Heart right ventricle (tissue), 16 donors: ENCODE results near the gene MYCBP2. TPM values are rescaled to one million over a fixed set of nuclear protein-coding genes. Genes with fewer than 3 reads are reported as not detected.

ENCODE experiments used
- ATAC-seq, 8 donors: fragments of 200-7000 bp; cut with Tn5 transposase; one replicate each; pipeline ENCODE4 v1.9.1; 2020; ENCODE audit warnings: mild to moderate bottlenecking in 8 of 8, moderate library complexity in 8 of 8, moderate number of reproducible peaks in 1 of 8
- DNase-seq, 2 donors: peaks; one replicate each; pipeline ENCODE4 v3.0.0-alpha.2; 2020
- H3K27ac ChIP-seq, 10 donors: fragments of 200-600 bp; sonication (generic) in 2 of 10; one replicate each; pipeline versions ENCODE4 v1.5.0 to v1.8.0; 2020 to 2022; ENCODE audit warnings: mild to moderate bottlenecking in 3 of 10
- H3K27me3 ChIP-seq, 7 donors: fragments of 200-600 bp; one replicate each; pipeline ENCODE4 v1.8.0; 2021 to 2022; ENCODE audit warnings: mild to moderate bottlenecking in 2 of 7
- H3K36me3 ChIP-seq, 9 donors: fragments of 200-600 bp; sonication (generic) in 1 of 9; one replicate each; pipeline versions ENCODE4 v1.5.0 to v1.8.0; 2020 to 2022; ENCODE audit warnings: mild to moderate bottlenecking in 2 of 9
- H3K4me1 ChIP-seq, 9 donors: fragments of 200-600 bp; sonication (generic) in 1 of 9; one replicate each; pipeline versions ENCODE4 v1.5.0 to v1.8.0; 2020 to 2022; ENCODE audit warnings: mild to moderate bottlenecking in 4 of 9
- H3K4me3 ChIP-seq, 10 donors: fragments of 200-600 bp; sonication (generic) in 2 of 10; one replicate each; pipeline versions ENCODE4 v1.5.0 to v1.8.0; 2020 to 2022; ENCODE audit warnings: mild to moderate bottlenecking in 7 of 10, moderate library complexity in 2 of 10
- H3K9me3 ChIP-seq, 11 donors: fragments of 200-600 bp in 10 of 11; sonication (generic) in 2 of 11; one replicate each; pipeline versions ENCODE4 v1.5.0 to v1.8.0; 2013 to 2022; ENCODE audit warnings: mild to moderate bottlenecking in 2 of 11, control low read depth in 1 of 11, moderate library complexity in 1 of 11
- WGBS, 2 donors: extraction: QIAGEN DNeasy Blood & Tissue Kit; methylation state at CpG; one replicate each; pipeline ENCODE4 v1.1.7; 2013; ENCODE audit warnings: inconsistent platforms in 1 of 2; 5-methylcytosine and 5-hydroxymethylcytosine counted together
- intact Hi-C, 10 donors: fragments of 100-400 bp; cut with DNase I; formaldehyde crosslinking; loops; one replicate each; pipeline versions ENCODE4 v1.11.1 to v1.14.2; 2022
- polyA plus RNA-seq, 2 donors: library from polyadenylated mRNA; stranded (reverse); fragments of 200-250 nt; gene quantifications; one replicate each; pipeline ENCODE4 v1.2.3, GENCODE V29; 2013
- total RNA-seq, 10 donors: library from RNA; stranded (reverse); fragmentation: NEBNext Ultra II Directional in 3 of 10; extraction: Animal tissue kit (Norgen Biotek cat#: 25700) in 3 of 10; gene quantifications; one replicate each; pipeline versions ENCODE4 v1.2.1 to v1.2.4, GENCODE V29; 2021 to 2023
- TF ChIP-seq, protein P1 (sequence below), 9 donors: fragments of 200-600 bp; sonication (generic) in 2 of 9; IDR thresholded peaks; one replicate each; pipeline versions ENCODE4 v1.5.0 to v1.8.0; 2021 to 2022; ENCODE audit warnings: antibody characterized with exemption in 9 of 9, mild to moderate bottlenecking in 5 of 9, moderate library complexity in 1 of 9
- donor health status: Arrhythmogenic right ventricular cardiomyopathy.
- donor health status: ischemic (EF 13 %, LVEDD 7.1; RV severe dilation, severe dysfunction).
- donor health status: healthy with polysubstance abuse.
- donor health status: DM: no; HTN: yes; CAD: no.
- donor health status: DM: no; HTN: no; CAD: no.
- donor health status: ischemic (EF 25% LVEDD 6.9; RV normal size, moderate dysfunction).
- donor health status: ischemic (EF 25% LVEDD 5.7; RV mildly dilated, moderate dysfunction).
- donor health status: healthy.
- donor health status: DM: yes; HTN: yes; CAD: no.
- donor health status: Ischemic cardiomyopathy.
- donor health status: ischemic (EF 35%, LVEDD 5.7; RV mildly dilated, moderate dysfunction).
- donor health status: nonischemic (EF 11% LVEDD 7.7; RV severe dilation, severe dysfunction).
- donor health status: DM: yes; HTN: yes; CAD: no.
- donor health status: PGD.
- donor health status: ischemic (EF 29% LVEDD 5.4; RV normal size, mild dysfunction).
- donor health status: nonischemic (EF 23%, LVEDD 6.1; RV moderate dilation, normal function).

The MYCBP2 gene
- total and polyA plus RNA-seq, 12 donors: 18.6 to 70.7 (median 52.4) TPM

DNA sequence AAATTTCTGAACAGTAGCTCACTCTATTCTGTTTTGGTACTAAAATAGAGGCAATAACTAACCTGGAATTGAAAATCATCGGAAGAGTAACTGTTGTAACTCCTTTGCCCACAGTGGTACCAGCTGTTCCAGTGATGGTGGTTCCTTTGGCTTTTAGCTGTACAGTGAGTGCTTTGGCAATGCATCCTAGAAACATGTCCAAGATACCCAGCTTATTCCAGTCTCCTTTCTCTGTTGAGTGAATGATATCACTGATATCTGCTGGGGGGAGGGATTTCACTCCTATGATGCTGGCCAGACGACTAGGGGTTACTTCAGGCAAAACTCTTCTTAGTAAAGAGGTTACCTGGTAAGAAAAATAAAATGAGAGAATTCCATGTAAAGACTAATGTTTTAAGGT, 259.4 kb downstream of the MYCBP2 start:
- 57 to 69% methylated on average over 2 of the region's 2 CpGs for WGBS, 2 donors
- Histone ChIP-seq H3K36me3 (peaks cover 0 to 100% (median 17%) of the 10 kb centered on the region in 9 donors), H3K4me3 (no peak overlapping the region), H3K4me1 (peaks cover 0 to 24% (median 0%) of the 10 kb centered on the region in 9 donors), H3K9me3 (no peaks in the 10 kb centered on the region), H3K27me3 (no peaks in the 10 kb centered on the region), H3K27ac (no peak overlapping the region)
- ATAC-seq: peak in 6 of 8 donors; percentile 59 to 98 (median 77)
- TF ChIP-seq, protein P1, sequence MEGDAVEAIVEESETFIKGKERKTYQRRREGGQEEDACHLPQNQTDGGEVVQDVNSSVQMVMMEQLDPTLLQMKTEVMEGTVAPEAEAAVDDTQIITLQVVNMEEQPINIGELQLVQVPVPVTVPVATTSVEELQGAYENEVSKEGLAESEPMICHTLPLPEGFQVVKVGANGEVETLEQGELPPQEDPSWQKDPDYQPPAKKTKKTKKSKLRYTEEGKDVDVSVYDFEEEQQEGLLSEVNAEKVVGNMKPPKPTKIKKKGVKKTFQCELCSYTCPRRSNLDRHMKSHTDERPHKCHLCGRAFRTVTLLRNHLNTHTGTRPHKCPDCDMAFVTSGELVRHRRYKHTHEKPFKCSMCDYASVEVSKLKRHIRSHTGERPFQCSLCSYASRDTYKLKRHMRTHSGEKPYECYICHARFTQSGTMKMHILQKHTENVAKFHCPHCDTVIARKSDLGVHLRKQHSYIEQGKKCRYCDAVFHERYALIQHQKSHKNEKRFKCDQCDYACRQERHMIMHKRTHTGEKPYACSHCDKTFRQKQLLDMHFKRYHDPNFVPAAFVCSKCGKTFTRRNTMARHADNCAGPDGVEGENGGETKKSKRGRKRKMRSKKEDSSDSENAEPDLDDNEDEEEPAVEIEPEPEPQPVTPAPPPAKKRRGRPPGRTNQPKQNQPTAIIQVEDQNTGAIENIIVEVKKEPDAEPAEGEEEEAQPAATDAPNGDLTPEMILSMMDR (IDR thresholded peaks at IDR 0.05): no peak
- intact Hi-C loops: no loop called here
- peak in 1 of 2 donors; percentile 8 for DNase-seq

DNA sequence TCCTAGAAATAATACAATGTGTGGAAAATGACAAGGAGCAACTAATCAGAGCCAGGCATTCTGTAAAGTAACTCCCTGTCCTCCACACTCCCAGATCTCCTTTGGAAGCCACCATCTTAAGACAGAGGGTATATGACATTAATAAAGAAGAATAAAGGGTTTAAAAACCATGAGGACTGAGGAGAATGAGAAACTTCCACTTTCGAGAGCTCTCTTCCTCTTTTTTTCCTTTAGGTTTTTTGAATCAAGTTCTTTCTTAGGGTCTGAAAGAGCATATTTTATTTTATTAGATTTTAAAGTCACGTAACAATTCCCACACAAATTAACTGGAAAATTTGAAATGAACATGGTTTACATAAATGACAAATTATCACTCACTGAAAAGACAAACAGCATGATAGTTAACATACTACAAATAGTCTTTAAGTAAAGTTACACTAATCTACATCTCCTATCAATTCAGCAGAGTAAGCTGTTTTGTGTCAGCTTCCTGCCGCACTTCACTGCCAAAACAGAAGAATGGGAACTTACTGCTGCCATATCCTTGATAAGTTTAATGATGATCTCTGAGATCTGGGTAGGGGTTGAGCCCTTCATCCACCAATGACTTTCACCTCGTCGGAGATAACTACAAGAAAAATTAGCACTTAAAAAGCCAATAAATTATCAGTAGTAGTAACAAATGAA, 261.3 kb downstream of the MYCBP2 start:
- H3K4me1 ChIP-seq: peaks cover 0 to 24% (median 0%) of the 10 kb centered on the region in 9 donors
- no peak overlapping the region for H3K4me3 ChIP-seq
- DNase-seq (no peak), ATAC-seq (no peak)
- 72 to 76% methylated on average over 5 of the region's 5 CpGs for whole genome bisulfite sequencing, 2 donors
- H3K27ac ChIP-seq: peak overlapping the region in 1 of 10 donors; percentile 52
- TF ChIP-seq, protein P1 (IDR thresholded peaks at IDR 0.05): no peak
- H3K36me3 ChIP-seq: peaks cover 0 to 100% (median 28%) of the 10 kb centered on the region in 9 donors
- H3K27me3 ChIP-seq: no peaks in the 10 kb centered on the region
- no peaks in the 10 kb centered on the region for H3K9me3 ChIP-seq
- intact Hi-C loops: no loop called here

DNA sequence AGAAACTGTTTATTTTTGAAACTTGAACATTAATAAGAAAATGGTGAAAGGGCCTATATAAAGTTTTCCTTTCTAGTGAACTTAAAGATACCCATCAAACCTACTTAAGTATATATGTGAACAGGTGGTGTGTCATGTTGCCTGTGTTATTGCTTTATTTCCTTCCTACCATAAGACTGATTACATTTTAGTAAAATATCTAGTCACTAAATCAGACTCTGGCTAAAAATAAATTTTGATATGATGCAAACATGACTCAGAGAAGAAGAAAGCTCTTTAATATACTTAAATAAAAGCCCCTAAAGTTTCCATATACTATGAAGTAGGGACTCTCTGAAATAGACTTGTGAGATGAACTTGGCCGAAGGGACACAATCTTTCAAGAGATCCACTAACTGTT, 264.8 kb downstream of the MYCBP2 start:
- no peaks in the 10 kb centered on the region for H3K27me3 ChIP-seq
- intact Hi-C loops: no loop called here
- no peaks in the 10 kb centered on the region for H3K9me3 ChIP-seq
- ATAC-seq (no peak), DNase-seq (no peak)
- no peak overlapping the region for H3K4me3 ChIP-seq
- 99 to 100% methylated on average over 1 of the region's 1 CpG for WGBS, 2 donors
- no peak overlapping the region for H3K27ac ChIP-seq
- H3K36me3 ChIP-seq: peaks cover 0 to 100% (median 43%) of the 10 kb centered on the region in 9 donors
- H3K4me1 ChIP-seq: peaks cover 0 to 24% (median 0%) of the 10 kb centered on the region in 9 donors
- TF ChIP-seq, protein P1 (IDR thresholded peaks at IDR 0.05): no peak

GRCh38 chr13:77061362-77061761, 265.5 kb downstream of the MYCBP2 start:
- TF ChIP-seq, protein P1 (IDR thresholded peaks at IDR 0.05): no peak
- no peak for ATAC-seq
- no peak for DNase-seq
- Histone ChIP-seq H3K9me3 (no peaks in the 10 kb centered on the region), H3K27ac (no peak overlapping the region), H3K36me3 (peaks cover 0 to 100% (median 43%) of the 10 kb centered on the region in 9 donors), H3K4me1 (peaks cover 0 to 20% (median 0%) of the 10 kb centered on the region in 9 donors), H3K4me3 (no peak overlapping the region), H3K27me3 (no peaks in the 10 kb centered on the region)
- intact Hi-C loops: no loop called here
- WGBS, 2 donors: 97 to 98% methylated on average over 2 of the region's 2 CpGs
